NCI-H1436 (cell line): ENCODE results near the gene C10orf105.

Experiments used
- DNase-seq: peaks from one replicate; lab custom pipeline; 2025; lab: John Stamatoyannopoulos, UW

Gene C10orf105

DNA sequence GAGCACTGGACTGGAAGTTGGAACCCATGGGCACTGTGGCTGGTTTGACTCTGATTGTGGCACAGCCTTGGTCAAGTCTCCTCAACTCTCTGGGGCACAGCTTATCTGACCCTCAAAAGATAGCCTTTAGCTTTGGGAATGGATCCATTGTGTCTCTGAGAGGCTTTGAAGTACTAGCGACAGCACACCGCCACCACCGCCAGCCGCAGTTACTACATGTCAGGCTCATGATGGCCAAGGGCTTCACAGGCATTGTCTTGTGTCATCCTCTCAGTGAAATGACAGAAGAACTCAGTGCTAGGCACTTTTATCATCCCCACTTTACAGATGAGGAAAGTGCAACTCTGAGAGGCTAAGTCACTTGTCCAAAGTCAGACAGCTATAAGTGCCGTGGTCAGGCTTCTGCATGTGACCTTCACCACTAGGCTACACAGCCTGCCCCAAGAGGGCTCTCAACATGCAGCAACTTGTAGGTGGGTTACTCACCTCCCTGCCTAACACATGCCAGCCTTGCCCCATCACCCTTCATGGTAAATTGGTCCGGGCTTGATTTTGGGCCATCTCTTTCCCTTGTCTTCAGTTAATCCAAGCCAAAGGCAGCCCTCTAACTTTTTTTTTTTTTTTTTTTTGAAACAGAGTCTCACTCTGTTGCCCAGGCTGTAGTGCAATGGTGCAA lies 44.1 kb downstream of the C10orf105 start:
- no peak for DNase-seq

DNA sequence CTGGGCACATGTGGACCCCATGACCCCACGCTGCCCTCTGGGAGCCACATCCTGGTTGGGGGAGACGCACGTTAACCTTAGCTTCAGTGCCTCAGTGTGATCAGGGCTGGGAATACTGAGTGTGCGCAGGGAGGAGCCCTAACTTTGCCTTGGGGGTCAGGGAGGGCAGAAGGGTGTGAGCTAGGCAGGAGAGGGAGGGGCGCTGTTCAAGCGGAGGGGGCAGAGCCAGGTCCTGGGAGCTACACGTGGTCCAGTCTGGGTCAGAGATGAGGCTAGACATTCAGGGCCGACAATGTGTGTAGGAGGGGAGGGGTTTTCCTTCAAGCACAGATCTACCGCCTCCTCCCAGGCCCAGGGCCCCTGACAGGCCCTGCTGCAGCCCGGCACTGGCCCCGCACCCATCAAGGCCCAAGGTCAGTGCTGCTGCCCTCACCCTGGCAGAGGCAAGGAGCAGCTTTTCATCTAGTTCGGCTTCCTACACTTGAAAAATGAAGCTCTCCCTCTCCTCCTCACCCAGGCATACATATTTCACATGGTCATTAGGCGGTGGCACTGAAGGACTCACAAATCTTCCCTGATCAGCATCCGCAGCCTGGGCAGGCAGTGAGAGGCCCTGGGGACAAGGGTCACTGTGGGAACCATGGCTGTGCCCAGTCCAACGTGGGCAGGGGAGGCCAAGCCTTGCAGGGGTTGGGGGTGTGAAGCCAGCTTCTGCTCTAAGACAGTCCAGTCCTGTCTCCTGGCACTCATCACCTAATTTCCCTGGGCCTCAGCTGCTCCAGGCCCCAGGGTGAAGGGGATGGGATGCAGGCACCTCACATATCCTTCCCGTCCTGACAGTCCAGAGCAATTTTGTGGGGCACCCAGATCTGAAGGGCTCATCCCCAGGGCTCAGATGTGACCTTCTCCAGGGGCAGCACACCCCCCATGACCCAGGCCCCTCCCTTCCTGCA lies 47.3 kb downstream of the C10orf105 start:
- DNase-seq, result no peak

DNA sequence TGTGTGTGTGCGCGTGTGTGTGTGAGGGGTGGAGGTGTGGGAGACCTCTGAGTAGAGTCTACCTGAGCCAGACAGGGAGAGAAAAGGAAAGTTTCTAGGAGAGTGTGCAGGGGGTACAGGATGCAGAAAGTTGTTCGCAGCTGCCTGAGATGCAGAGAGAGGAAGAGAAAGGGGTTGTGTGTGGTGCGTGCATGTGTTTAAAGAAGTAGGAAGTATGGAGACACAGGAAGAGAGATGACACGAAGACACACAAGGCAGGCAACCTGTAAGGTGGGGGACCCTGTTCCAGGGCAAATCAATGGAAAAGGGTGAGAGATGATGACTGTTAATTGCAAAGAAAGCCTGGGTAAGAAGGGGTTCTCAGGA lies 52.2 kb downstream of the C10orf105 start:
- no peak for DNase-seq

DNA sequence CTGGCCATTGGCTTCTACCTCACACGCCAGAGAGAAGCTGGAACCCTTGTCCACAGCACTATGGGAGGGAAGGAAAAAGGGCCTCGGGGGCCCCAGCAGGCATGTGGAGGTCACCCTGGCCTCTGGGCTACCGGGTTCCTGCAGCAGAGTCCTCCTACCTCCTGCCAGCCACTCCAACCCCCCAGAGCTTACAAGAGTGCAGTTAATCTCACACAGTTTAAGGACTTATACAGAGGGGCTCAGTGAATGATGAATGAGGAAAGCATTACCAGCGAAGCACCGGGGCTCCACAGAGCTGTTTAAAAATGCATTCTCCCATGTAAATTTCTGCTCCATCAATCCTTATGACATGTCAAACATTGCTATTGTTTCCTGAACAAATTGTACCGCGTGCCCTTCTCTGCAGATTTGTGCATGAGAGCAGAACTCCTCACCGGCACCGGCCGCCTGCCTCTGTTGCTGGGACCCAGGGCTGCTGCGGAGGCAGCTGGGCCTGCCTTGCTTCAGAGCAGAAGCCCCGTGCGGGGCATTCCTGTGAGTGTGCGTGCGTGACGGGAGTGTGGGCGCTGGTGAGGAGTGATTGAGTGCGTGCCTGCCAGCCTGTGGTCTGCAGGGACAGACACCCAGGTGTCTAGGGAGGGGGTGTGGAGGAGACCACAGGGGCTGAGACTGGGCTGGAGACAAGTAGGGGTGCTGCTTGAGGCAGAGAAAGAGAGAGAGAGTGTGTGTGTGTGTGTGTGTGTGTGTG lies 52.8 kb downstream of the C10orf105 start:
- DNase-seq, result no peak

DNA sequence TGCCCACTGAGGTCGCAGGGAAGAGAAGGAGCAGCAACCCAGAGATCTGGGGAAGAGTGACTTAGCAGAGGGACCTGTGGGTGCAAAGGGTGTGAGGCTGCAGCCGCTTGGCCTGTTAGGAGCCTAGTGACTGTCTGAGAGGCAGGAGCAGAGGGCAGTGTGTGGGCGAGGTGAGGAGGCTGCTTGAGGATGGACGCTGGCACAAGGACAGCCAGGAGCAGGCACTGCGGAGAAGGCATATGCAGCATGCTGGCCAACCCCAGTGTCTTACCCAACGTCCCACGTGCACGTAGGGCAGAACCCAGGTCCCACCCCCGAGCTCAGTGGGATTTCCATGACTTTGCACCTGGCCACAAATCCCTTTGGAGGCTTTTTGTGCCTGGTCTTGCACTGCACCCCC lies 54.1 kb downstream of the C10orf105 start:
- DNase-seq, result no peak

DNA sequence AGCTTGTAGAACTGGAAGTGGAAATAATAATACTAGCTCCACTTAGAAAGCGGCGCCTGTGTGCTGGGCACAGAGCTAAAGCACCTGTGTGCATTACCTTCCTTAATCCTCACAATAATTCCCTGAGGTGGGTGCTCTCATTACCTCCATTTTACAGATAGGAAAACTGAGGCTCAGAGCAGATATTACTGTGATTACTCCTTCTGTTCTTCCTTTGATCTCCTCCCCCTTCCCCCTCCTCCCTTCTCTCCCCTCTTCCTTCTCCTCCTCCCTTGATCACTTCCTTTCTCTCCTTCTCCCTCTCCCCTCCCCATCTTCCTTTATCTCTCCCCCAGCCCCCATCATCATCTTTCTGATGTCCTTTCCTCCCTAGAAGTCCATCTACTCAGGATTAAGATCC lies 55.0 kb downstream of the C10orf105 start:
- DNase-seq, result no peak

DNA sequence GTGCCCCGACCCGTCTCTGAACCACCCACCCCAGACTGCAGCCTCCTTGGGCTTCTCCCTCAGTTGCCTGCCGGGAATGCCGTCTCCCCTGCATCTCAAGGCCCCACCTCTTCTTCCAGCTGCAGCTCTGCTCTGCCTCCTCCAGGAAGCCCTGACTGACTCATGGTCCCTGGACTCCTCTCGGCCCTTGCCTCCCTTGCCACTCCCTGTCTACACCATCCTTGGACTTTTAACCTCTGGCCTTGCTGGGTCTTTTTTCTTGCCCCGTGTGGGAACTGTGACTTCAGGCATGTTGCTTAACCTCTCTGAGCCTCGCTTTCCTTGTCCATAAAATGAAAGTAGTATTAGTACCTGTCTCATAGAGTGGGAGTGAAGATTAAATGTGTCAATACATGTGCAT lies 56.3 kb downstream of the C10orf105 start:
- DNase-seq, result no peak

DNA sequence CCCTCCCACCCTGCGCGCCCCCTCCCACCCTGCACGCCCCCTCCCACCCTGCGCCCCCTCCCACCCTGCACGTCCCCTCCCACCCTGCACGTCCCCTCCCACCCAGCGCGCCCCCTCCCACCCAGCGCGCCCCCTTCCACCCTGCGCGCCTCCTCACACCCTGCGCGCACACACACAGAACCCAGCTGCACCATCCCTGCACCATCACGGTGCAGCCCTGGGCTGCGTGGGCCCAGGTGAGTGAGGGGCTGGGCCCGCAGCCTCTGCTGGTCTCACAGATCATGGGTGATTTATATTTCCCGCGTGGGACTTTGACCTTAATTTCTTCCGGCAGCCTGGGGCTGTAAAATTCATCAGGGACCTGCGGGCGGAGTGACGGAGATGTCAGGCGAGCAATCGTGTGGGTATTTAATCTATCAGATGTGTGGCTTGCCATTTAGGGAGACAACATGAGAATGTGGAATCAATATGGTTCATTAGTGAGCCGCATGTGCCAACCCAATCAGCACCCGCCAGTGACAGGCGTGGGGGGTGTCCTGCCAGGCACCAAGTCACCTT lies 57.7 kb downstream of the C10orf105 start:
- DNase-seq, result no peak
